H1 (cell line): ENCODE measurements around the gene DAGLA.

ENCODE experiments used
- BCL11A ChIP-seq, 2 experiments: IDR thresholded peaks; one replicate each; pipeline ENCODE4 v1.6.1; 2011; ENCODE audit warnings: low read depth in 2 of 2, low read length in 2 of 2, mild to moderate bottlenecking in 2 of 2
- CTCF ChIP-seq, 3 experiments: IDR thresholded peaks; 1 replicate in 2 of 3; 2 replicates in 1 of 3; pipeline versions ENCODE4 v1.5.1 to v1.6.1; 2011; ENCODE audit warnings: low read length in 3 of 3, mild to moderate bottlenecking in 3 of 3, inconsistent platforms in 2 of 3, low read depth in 1 of 3, moderate library complexity in 1 of 3; ENCODE audit not compliant: insufficient read depth in 1 of 3; ENCODE audit errors: control extremely low read depth in 1 of 3
- E2F6 ChIP-seq: IDR thresholded peaks from 2 replicates; pipeline ENCODE4 v1.6.1; 2012; ENCODE audit warnings: inconsistent platforms
- EP300 ChIP-seq, 2 experiments: IDR thresholded peaks; 1 replicate in 1 of 2; 2 replicates in 1 of 2; pipeline ENCODE4 v1.6.1; 2011 to 2012; ENCODE audit warnings: low read depth in 2 of 2, low read length in 2 of 2, mild to moderate bottlenecking in 2 of 2, borderline replicate concordance in 1 of 2, inconsistent platforms in 1 of 2, moderate library complexity in 1 of 2
- EZH2 ChIP-seq: fragments of 200-600 bp; sonication (generic); IDR thresholded peaks from 2 replicates; pipeline ENCODE4 v1.7.1; 2012; ENCODE audit warnings: low read depth, mild to moderate bottlenecking, moderate library complexity, low read length, inconsistent platforms; ENCODE audit not compliant: severe bottlenecking
- JUND ChIP-seq: IDR thresholded peaks from 2 replicates; pipeline ENCODE4 v1.6.1; 2011; ENCODE audit warnings: mild to moderate bottlenecking, improper control_type of control experiment, low read length
- POLR2A ChIP-seq, 2 experiments: IDR thresholded peaks; 1 replicate in 1 of 2; 2 replicates in 1 of 2; pipeline ENCODE4 v1.6.1; 2011; ENCODE audit warnings: low read depth in 2 of 2, low read length in 2 of 2, mild to moderate bottlenecking in 2 of 2; ENCODE audit errors: control extremely low read depth in 1 of 2
- RFX5 ChIP-seq: IDR thresholded peaks from 2 replicates; pipeline ENCODE4 v1.6.1; 2011; ENCODE audit warnings: low read depth, low read length, improper control_type of control experiment, borderline replicate concordance
- SP1 ChIP-seq: IDR thresholded peaks from 2 replicates; pipeline ENCODE4 v1.6.1; 2011; ENCODE audit warnings: low read depth, low read length
- TBP ChIP-seq: IDR thresholded peaks from 2 replicates; pipeline ENCODE4 v1.6.1; 2011; ENCODE audit warnings: low read depth, low read length, improper control_type of control experiment
- USF2 ChIP-seq: IDR thresholded peaks from 2 replicates; pipeline ENCODE4 v1.6.1; 2011; ENCODE audit warnings: low read length, improper control_type of control experiment
- ZNF274 ChIP-seq: IDR thresholded peaks from 2 replicates; pipeline ENCODE4 v1.7.0; 2012; ENCODE audit warnings: low read length, borderline replicate concordance; ENCODE audit errors: extremely low read depth

GRCh38 chr11:61694946-61695706, 14.9 kb downstream of the DAGLA start:
- TF ChIP-seq CTCF (IDR thresholded peaks at IDR 0.05; ENCODE audit: control extremely low read depth in 1 of 3, insufficient read depth in 1 of 3, low read depth in 1 of 3, low read length in 3 of 3): peak in 2 of 3 experiments; percentile 37 to 45; a peak in 3 of 4 replicates
- TF ChIP-seq RFX5: no peak
- TF ChIP-seq POLR2A (IDR thresholded peaks at IDR 0.05; ENCODE audit: control extremely low read depth in 1 of 2, low read depth in 2 of 2, low read length in 2 of 2): no peak
- no peak for TF ChIP-seq TBP
- no peak for TF ChIP-seq EZH2
- TF ChIP-seq BCL11A (IDR thresholded peaks at IDR 0.05; ENCODE audit: low read depth in 2 of 2, low read length in 2 of 2): no peak
- no peak for TF ChIP-seq USF2
- TF ChIP-seq SP1: no peak
- TF ChIP-seq EP300 (IDR thresholded peaks at IDR 0.05; ENCODE audit: borderline replicate concordance in 1 of 2, low read depth in 2 of 2, low read length in 2 of 2): no peak
- TF ChIP-seq E2F6: no peak; the same call in 1 of the 2 replicates
- TF ChIP-seq JUND: no peak
- TF ChIP-seq ZNF274: no peak
